Stomach (tissue), 4 donors: Measurements from ENCODE around the gene SELENOO.

ENCODE experiments used
- POLR2A ChIP-seq, 4 donors: fragments of 450-650 bp; IDR thresholded peaks; one replicate each; pipeline ENCODE4 v1.6.1; 2016; ENCODE audit warnings: antibody characterized with exemption in 4 of 4, control low read depth in 2 of 4, mild to moderate bottlenecking in 1 of 4, moderate library complexity in 1 of 4
- POLR2AphosphoS5 ChIP-seq, 3 donors: sonication (generic); formaldehyde crosslinking; IDR thresholded peaks; one replicate each; pipeline ENCODE4 v1.6.1; 2016; ENCODE audit warnings: antibody characterized with exemption in 3 of 3
- TF ChIP-seq, protein P1 (sequence below), 7 experiments: fragments of 450-650 bp in 4 of 7; fragments of 200-600 bp in 3 of 7; sonication (generic) in 3 of 7; IDR thresholded peaks; one replicate each; pipeline ENCODE4 v1.5.1; 2016 to 2019; ENCODE audit warnings: antibody characterized with exemption in 7 of 7, control low read depth in 2 of 7, mild to moderate bottlenecking in 1 of 7

DNA sequence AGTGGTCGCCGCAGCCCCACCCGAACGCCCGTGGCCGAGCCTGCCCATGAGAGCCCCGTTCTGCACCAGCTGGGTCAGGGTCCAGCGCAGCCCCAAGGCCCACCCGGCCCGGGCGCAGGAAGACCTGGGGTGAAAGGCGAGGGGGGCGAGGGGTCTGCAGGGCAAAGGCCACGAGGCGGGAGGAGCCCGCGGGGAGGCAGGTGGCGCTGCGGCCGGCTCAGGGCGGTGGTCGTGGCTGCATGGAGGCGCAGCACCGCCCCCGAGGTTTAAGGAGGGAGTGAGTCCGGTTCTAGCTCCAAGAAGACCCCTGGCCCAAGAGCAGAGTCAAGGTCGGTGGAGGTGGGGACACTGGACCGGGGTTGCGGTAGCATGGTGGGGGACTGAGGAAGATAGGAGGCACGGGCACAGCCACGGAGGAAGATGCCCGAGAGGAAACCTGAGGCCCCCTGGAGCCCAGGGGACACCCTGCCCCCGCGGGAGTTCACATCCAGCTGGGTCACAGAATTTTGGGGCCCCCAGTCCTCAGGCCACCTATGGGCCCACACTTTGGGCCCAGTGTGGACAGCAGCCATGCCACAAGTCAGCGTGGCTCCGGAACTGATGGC is 50.8 kb downstream of the SELENOO start:
- TF ChIP-seq, protein P1, sequence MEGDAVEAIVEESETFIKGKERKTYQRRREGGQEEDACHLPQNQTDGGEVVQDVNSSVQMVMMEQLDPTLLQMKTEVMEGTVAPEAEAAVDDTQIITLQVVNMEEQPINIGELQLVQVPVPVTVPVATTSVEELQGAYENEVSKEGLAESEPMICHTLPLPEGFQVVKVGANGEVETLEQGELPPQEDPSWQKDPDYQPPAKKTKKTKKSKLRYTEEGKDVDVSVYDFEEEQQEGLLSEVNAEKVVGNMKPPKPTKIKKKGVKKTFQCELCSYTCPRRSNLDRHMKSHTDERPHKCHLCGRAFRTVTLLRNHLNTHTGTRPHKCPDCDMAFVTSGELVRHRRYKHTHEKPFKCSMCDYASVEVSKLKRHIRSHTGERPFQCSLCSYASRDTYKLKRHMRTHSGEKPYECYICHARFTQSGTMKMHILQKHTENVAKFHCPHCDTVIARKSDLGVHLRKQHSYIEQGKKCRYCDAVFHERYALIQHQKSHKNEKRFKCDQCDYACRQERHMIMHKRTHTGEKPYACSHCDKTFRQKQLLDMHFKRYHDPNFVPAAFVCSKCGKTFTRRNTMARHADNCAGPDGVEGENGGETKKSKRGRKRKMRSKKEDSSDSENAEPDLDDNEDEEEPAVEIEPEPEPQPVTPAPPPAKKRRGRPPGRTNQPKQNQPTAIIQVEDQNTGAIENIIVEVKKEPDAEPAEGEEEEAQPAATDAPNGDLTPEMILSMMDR (IDR thresholded peaks at IDR 0.05), result no peak
- TF ChIP-seq POLR2AphosphoS5 (IDR thresholded peaks at IDR 0.05) (no peak), POLR2A (IDR thresholded peaks at IDR 0.05) (no peak)
